HepG2 (cell line): Measurements from ENCODE around the gene GLO1. TPM values are rescaled to one million over a fixed set of nuclear protein-coding genes. Genes with fewer than 3 reads are reported as not detected.

ENCODE experiments used
- ARID2 ChIP-seq: sonication (generic); formaldehyde crosslinking; IDR thresholded peaks from 2 replicates; pipeline ENCODE4 v1.8.1; 2022; ENCODE audit warnings: mild to moderate bottlenecking, missing genetic modification reagents, borderline replicate concordance
- DPF2 ChIP-seq: sonication (generic); formaldehyde crosslinking; IDR thresholded peaks from 2 replicates; pipeline ENCODE4 v1.4.0; 2020; ENCODE audit warnings: mild to moderate bottlenecking, low read depth, missing genetic modification reagents, borderline replicate concordance
- GABPA ChIP-seq, 2 experiments: IDR thresholded peaks; 2 replicates each; pipeline ENCODE4 v1.6.1; 2011 to 2016; ENCODE audit warnings: low read depth in 2 of 2, low read length in 1 of 2, missing biosample characterization in 1 of 2, missing genetic modification characterization in 1 of 2
- GATAD2A ChIP-seq: IDR thresholded peaks from 2 replicates; pipeline ENCODE4 v1.6.1; 2016
- HDAC2 ChIP-seq: sonication (generic); formaldehyde crosslinking; IDR thresholded peaks from 2 replicates; pipeline ENCODE4 v1.4.0; 2020; ENCODE audit warnings: missing genetic modification reagents
- KLF9 ChIP-seq: IDR thresholded peaks from 2 replicates; pipeline ENCODE4 v1.6.1; 2016; ENCODE audit warnings: low read depth
- SMAD3 ChIP-seq: sonication (generic); formaldehyde crosslinking; IDR thresholded peaks from 2 replicates; pipeline ENCODE4 v1.4.0; 2020; ENCODE audit warnings: missing genetic modification reagents
- SOX13 ChIP-seq, 3 experiments: fragments of 450-650 bp in 1 of 3; sonication (generic) in 1 of 3; formaldehyde crosslinking in 1 of 3; IDR thresholded peaks in 2 of 3; conservative IDR thresholded peaks in 1 of 3; 2 replicates each; pipeline versions ENCODE4 v1.5.0 to v1.6.1; 2016 to 2020; ENCODE audit warnings: antibody characterized with exemption in 1 of 3, mild to moderate bottlenecking in 1 of 3, missing compliant biosample characterization in 1 of 3, missing genetic modification reagents in 1 of 3, moderate library complexity in 1 of 3
- SP1 ChIP-seq, 2 experiments: fragments of 450-650 bp in 1 of 2; sonication (generic) in 1 of 2; formaldehyde crosslinking in 1 of 2; IDR thresholded peaks; 2 replicates each; pipeline versions ENCODE4 v1.4.0 to v1.6.1; 2016 to 2020; ENCODE audit warnings: missing genetic modification reagents in 1 of 2
- ZNF10 ChIP-seq: sonication (generic); formaldehyde crosslinking; IDR thresholded peaks from 2 replicates; pipeline ENCODE4 v1.4.0; 2020; ENCODE audit warnings: mild to moderate bottlenecking, low read depth, missing genetic modification reagents, borderline replicate concordance
- ZNF747 ChIP-seq: sonication (generic); formaldehyde crosslinking; IDR thresholded peaks from 2 replicates; pipeline ENCODE4 v1.8.1; 2023; ENCODE audit warnings: missing genetic modification reagents, mild to moderate bottlenecking, borderline replicate concordance
- ZSCAN12 ChIP-seq: sonication (generic); formaldehyde crosslinking; IDR thresholded peaks from 2 replicates; pipeline ENCODE4 v1.9.0; 2021; ENCODE audit warnings: mild to moderate bottlenecking, missing genetic modification reagents
- polyA plus RNA-seq, 8 experiments: library from polyadenylated mRNA; depleted of rRNA in 3 of 8; stranded (reverse) in 7 of 8; unstranded in 1 of 8; fragments of >200 nt; fragmentation: Illumina TruSeq in 4 of 8; extraction: Trizol in 4 of 8; gene quantifications; 2 replicates each; pipeline versions ENCODE4 v1.2.1 to v1.2.3, GENCODE V29; 2011 to 2016; ENCODE audit warnings: low read depth in 4 of 8, missing spikeins in 1 of 8, mixed read lengths in 1 of 8; ENCODE audit not compliant: insufficient read depth in 1 of 8
- total RNA-seq, 5 experiments: library from RNA; depleted of rRNA; stranded (reverse); fragments of >200 nt; fragmentation: Illumina TruSeq; extraction: Trizol; gene quantifications; 2 replicates each; pipeline ENCODE4 v1.2.3, GENCODE V29; 2016; ENCODE audit warnings: low read depth in 1 of 5
- TF ChIP-seq, protein P1 (sequence below): sonication (generic); formaldehyde crosslinking; IDR thresholded peaks from 2 replicates; pipeline ENCODE4 v1.4.0; 2020; ENCODE audit warnings: missing genetic modification reagents
- TF ChIP-seq, protein P2 (sequence below): sonication (generic); formaldehyde crosslinking; conservative IDR thresholded peaks from 2 replicates; pipeline ENCODE4 v1.4.0; 2020; ENCODE audit warnings: mild to moderate bottlenecking, missing genetic modification reagents, moderate library complexity
- TF ChIP-seq, protein P3 (sequence below): sonication (generic); formaldehyde crosslinking; IDR thresholded peaks from 2 replicates; pipeline ENCODE4 v1.5.0; 2020; ENCODE audit warnings: missing genetic modification reagents
- TF ChIP-seq, protein P4 (sequence below): sonication (generic); formaldehyde crosslinking; IDR thresholded peaks from 2 replicates; pipeline ENCODE4 v1.4.0; 2020; ENCODE audit warnings: missing genetic modification reagents, borderline replicate concordance

Gene GLO1
- total and polyA plus RNA-seq, 2 of the 13 experiments (the other 11 are each of a cell fraction or from before 2014, with no cell fraction given) = 77.1 to 177 TPM

DNA sequence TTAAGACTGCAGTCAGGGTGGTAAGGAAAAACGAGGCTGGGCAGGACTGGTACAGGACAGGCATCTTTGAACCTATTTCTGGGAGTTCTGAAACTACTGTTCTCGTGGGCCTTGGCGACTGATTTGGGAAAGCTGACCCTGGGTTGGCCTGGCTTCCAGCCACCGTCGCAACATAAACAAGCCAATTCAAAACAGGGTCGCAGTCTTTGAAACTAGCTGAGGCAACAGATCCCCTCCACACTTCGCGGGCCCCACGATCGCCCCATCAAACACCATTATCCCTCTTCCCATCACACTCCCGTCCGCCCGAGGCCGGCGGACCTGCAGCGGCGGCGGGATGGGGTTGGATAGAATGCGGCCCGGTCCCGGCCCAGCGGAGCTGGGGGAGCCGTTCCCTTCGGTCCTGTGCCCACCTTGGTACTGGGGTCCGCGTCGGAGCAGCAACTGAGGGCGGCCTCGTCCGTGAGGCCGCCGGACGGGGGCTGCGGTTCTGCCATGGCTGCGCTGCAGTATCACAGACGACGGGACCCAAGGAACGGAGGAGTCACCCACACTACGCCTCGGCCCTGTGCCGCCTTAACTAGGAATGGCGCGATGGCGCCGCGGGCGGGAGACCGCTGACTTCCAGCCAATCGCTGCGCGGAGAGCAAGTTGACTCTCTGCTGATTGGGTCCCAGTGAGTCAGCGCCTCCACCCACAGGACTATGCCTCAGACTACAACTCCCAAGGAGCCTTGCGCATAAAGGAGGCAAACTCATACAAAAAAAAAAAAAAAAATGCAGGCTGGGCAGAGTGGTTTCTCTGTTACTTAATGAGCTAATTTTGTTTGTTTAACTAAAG, at the start of gene GLO1 (continued):
- no peak for TF ChIP-seq GABPA (IDR thresholded peaks at IDR 0.05; ENCODE audit: low read depth, low read length)
- TF ChIP-seq GABPA (CRISPR knock-in tag; IDR thresholded peaks at IDR 0.05; ENCODE audit: low read depth) = peak; percentile 67
- TF ChIP-seq, protein P1, sequence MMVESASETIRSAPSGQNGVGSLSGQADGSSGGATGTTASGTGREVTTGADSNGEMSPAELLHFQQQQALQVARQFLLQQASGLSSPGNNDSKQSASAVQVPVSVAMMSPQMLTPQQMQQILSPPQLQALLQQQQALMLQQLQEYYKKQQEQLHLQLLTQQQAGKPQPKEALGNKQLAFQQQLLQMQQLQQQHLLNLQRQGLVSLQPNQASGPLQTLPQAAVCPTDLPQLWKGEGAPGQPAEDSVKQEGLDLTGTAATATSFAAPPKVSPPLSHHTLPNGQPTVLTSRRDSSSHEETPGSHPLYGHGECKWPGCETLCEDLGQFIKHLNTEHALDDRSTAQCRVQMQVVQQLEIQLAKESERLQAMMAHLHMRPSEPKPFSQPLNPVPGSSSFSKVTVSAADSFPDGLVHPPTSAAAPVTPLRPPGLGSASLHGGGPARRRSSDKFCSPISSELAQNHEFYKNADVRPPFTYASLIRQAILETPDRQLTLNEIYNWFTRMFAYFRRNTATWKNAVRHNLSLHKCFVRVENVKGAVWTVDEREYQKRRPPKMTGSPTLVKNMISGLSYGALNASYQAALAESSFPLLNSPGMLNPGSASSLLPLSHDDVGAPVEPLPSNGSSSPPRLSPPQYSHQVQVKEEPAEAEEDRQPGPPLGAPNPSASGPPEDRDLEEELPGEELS (CRISPR knock-in tag) = no peak
- peak; percentile 56; the same call in 1 of the 2 replicates for TF ChIP-seq KLF9 (CRISPR knock-in tag)
- TF ChIP-seq ZNF10 (CRISPR knock-in tag) = no peak
- TF ChIP-seq, protein P2, sequence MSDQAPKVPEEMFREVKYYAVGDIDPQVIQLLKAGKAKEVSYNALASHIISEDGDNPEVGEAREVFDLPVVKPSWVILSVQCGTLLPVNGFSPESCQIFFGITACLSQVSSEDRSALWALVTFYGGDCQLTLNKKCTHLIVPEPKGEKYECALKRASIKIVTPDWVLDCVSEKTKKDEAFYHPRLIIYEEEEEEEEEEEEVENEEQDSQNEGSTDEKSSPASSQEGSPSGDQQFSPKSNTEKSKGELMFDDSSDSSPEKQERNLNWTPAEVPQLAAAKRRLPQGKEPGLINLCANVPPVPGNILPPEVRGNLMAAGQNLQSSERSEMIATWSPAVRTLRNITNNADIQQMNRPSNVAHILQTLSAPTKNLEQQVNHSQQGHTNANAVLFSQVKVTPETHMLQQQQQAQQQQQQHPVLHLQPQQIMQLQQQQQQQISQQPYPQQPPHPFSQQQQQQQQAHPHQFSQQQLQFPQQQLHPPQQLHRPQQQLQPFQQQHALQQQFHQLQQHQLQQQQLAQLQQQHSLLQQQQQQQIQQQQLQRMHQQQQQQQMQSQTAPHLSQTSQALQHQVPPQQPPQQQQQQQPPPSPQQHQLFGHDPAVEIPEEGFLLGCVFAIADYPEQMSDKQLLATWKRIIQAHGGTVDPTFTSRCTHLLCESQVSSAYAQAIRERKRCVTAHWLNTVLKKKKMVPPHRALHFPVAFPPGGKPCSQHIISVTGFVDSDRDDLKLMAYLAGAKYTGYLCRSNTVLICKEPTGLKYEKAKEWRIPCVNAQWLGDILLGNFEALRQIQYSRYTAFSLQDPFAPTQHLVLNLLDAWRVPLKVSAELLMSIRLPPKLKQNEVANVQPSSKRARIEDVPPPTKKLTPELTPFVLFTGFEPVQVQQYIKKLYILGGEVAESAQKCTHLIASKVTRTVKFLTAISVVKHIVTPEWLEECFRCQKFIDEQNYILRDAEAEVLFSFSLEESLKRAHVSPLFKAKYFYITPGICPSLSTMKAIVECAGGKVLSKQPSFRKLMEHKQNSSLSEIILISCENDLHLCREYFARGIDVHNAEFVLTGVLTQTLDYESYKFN (CRISPR knock-in tag) = peak; percentile 36; the same call in 1 of the 2 replicates
- TF ChIP-seq, protein P3, sequence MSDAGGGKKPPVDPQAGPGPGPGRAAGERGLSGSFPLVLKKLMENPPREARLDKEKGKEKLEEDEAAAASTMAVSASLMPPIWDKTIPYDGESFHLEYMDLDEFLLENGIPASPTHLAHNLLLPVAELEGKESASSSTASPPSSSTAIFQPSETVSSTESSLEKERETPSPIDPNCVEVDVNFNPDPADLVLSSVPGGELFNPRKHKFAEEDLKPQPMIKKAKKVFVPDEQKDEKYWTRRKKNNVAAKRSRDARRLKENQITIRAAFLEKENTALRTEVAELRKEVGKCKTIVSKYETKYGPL (CRISPR knock-in tag) = no peak
- TF ChIP-seq ZNF747 (CRISPR knock-in tag) = no peak; the same call in 1 of the 2 replicates
- TF ChIP-seq SOX13 (IDR thresholded peaks at IDR 0.05) = no peak
- no peak for TF ChIP-seq SOX13 (CRISPR knock-in tag; conservative IDR thresholded peaks at IDR 0.05 in 1 of 2, IDR thresholded peaks at IDR 0.05 in 1 of 2)
- TF ChIP-seq ZSCAN12 (CRISPR knock-in tag) = no peak; the same call in 1 of the 2 replicates
- TF ChIP-seq GATAD2A (CRISPR knock-in tag) = peak; percentile 62
- peak; percentile 53 for TF ChIP-seq HDAC2 (CRISPR knock-in tag)
- TF ChIP-seq, protein P4, sequence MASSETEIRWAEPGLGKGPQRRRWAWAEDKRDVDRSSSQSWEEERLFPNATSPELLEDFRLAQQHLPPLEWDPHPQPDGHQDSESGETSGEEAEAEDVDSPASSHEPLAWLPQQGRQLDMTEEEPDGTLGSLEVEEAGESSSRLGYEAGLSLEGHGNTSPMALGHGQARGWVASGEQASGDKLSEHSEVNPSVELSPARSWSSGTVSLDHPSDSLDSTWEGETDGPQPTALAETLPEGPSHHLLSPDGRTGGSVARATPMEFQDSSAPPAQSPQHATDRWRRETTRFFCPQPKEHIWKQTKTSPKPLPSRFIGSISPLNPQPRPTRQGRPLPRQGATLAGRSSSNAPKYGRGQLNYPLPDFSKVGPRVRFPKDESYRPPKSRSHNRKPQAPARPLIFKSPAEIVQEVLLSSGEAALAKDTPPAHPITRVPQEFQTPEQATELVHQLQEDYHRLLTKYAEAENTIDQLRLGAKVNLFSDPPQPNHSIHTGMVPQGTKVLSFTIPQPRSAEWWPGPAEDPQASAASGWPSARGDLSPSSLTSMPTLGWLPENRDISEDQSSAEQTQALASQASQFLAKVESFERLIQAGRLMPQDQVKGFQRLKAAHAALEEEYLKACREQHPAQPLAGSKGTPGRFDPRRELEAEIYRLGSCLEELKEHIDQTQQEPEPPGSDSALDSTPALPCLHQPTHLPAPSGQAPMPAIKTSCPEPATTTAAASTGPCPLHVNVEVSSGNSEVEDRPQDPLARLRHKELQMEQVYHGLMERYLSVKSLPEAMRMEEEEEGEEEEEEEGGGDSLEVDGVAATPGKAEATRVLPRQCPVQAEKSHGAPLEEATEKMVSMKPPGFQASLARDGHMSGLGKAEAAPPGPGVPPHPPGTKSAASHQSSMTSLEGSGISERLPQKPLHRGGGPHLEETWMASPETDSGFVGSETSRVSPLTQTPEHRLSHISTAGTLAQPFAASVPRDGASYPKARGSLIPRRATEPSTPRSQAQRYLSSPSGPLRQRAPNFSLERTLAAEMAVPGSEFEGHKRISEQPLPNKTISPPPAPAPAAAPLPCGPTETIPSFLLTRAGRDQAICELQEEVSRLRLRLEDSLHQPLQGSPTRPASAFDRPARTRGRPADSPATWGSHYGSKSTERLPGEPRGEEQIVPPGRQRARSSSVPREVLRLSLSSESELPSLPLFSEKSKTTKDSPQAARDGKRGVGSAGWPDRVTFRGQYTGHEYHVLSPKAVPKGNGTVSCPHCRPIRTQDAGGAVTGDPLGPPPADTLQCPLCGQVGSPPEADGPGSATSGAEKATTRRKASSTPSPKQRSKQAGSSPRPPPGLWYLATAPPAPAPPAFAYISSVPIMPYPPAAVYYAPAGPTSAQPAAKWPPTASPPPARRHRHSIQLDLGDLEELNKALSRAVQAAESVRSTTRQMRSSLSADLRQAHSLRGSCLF (CRISPR knock-in tag) = no peak; the same call in 1 of the 2 replicates
- no peak for TF ChIP-seq DPF2
- TF ChIP-seq SP1 (IDR thresholded peaks at IDR 0.05) = no peak
- peak; percentile 65; the same call in 1 of the 2 replicates for TF ChIP-seq SP1 (CRISPR knock-in tag; IDR thresholded peaks at IDR 0.05)
- 0 out of 2 replicates have a peak, but pooled peaks have one; percentile 66 for TF ChIP-seq ARID2
- TF ChIP-seq SMAD3 (CRISPR knock-in tag) = no peak
